Choroid plexus epithelial cell (primary cell): Measurements from ENCODE around the gene ELAVL2.

Source experiments
- DNase-seq: peaks from one replicate; pipeline ENCODE4 v3.0.0-alpha.2; 2010; ENCODE audit warnings: low read depth
- H3K4me3 ChIP-seq: 2 replicates; pipeline ENCODE4 v1.5.1; 2011; ENCODE audit warnings: low read depth, mild to moderate bottlenecking, control low read depth, low read length, moderate library complexity
- CTCF ChIP-seq: conservative IDR thresholded peaks from 2 replicates; pipeline ENCODE4 v1.5.1; 2011; ENCODE audit warnings: low read depth, mild to moderate bottlenecking, control low read depth, inconsistent platforms, low read length, moderate library complexity

The ELAVL2 gene

GRCh38 chr9:23779220-23779619, 46.8 kb downstream of the ELAVL2 start:
- DNase-seq: no peak
- no peak for TF ChIP-seq CTCF
- H3K4me3 ChIP-seq: no peak overlapping the region

GRCh38 chr9:23777328-23777727, 48.7 kb downstream of the ELAVL2 start:
- no peak for TF ChIP-seq CTCF
- no peak for DNase-seq
- H3K4me3 ChIP-seq: no peak overlapping the region

- no peak for DNase-seq
- H3K4me3 ChIP-seq: no peak overlapping the region
- TF ChIP-seq CTCF: no peak
These were observed 50.5 kb downstream of the ELAVL2 start for GRCh38 chr9:23775549-23775948.

- TF ChIP-seq CTCF: no peak
- no peak for DNase-seq
- no peak overlapping the region for H3K4me3 ChIP-seq
These were observed 51.8 kb downstream of the ELAVL2 start for GRCh38 chr9:23774266-23774665.

GRCh38 chr9:23772385-23772783, 53.7 kb downstream of the ELAVL2 start:
- H3K4me3 ChIP-seq: no peak overlapping the region
- TF ChIP-seq CTCF: no peak
- no peak for DNase-seq

GRCh38 chr9:23771746-23772384, 54.2 kb downstream of the ELAVL2 start:
- no peak for TF ChIP-seq CTCF
- DNase-seq: no peak
- H3K4me3 ChIP-seq: no peak overlapping the region

- no peak overlapping the region for H3K4me3 ChIP-seq
- peak; percentile 5 for DNase-seq
- TF ChIP-seq CTCF: no peak
These were observed 56.6 kb downstream of the ELAVL2 start for GRCh38 chr9:23769307-23769935.
